GM21515 (cell line): ENCODE results near the gene IL20.
"Not testable (repeated sequence)": the region's sequence is repeated elsewhere in the genome, so short reads cannot be mapped to it uniquely, and the experiment has no call there.

Experiments
- ATAC-seq: cut with Tn5 transposase; IDR thresholded peaks from one replicate; pipeline ENCODE4 v1.9.1; 2021; ENCODE audit not compliant: unreplicated experiment

The IL20 gene

DNA sequence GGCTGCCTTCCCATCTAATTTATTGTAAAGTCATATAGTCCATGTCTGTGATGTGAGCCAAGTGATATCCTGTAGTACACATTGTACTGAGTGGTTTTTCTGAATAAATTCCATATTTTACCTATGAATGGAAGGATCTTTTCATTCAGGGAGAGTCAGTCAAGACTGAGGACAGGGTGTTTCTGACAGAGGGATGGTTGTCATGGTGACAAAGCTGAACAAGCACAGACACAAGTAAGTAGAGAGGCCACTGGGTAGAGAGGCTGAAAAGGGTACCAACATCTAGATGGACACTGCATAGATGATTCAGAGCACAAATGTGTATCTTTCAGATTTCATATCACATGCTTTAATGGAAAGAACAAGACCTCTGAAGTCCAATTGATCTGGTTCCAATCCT lies 22.6 kb upstream of the IL20 start:
- ATAC-seq = no peak

- ATAC-seq = no peak
These were observed 21.8 kb upstream of the IL20 start for GRCh38 chr1:206843626-206844025.

- no peak for ATAC-seq
These were observed 18.9 kb upstream of the IL20 start for GRCh38 chr1:206846487-206846886.

GRCh38 chr1:206847337-206847834 lies 18.0 kb upstream of the IL20 start:
- no peak for ATAC-seq

DNA sequence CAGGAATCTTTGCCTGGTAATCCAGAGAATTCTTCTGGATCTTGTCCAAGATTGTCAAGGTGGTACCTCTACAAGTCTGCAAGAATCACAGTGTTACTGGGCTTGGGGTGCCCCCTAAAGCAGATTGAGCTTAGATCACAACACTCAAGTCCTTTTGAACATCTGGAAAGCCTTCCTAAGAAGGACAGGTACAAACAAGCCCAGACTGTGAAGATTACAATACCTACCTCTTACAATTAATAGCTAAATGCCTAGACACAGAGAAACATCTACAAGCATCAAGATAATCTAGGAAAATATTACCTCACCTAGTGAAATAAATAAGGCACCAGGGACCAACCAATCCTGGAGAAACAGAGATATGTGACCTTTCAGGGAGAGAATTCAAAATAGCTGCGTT lies 17.5 kb upstream of the IL20 start:
- no peak for ATAC-seq

- ATAC-seq = no peak
These were observed 15.0 kb upstream of the IL20 start for GRCh38 chr1:206850401-206850800.

- ATAC-seq = no peak
These were observed 13.9 kb upstream of the IL20 start for GRCh38 chr1:206851341-206852010.

DNA sequence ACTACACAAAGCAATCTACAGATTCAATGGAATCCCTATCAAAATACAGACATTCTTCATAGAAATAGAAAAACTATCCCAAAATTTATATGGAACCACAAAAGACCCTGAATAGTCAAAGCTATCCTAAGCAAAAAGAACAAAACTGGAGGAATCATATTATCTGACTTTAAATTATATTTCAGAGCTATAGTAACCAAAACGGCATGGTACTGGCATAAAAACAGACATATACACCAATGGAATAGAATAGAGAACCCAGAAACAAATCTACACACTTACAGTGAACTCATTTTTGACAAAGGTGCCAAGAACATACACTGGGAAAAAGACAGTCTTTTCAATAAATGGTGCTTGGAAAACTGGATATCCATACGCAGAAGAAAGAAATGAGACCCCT lies 12.8 kb upstream of the IL20 start:
- ATAC-seq = not testable (repeated sequence)

DNA sequence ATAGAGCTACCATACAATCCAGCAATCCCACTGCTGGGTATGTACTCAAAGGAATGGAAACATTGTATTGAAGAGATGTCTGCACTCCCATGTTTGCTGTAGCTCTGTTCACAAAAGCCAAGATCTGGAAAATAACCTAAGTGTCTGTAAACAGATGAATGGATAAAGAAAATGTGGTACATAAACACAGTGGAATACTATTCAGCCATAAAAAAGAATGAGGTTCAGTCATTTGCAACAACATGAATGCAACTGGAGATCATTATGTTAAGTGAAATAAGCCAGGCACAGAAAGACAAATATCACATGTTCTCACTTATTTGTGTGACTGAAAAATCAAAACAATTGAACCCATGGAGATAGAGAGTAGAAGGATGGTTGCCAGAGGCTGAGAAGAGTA lies 11.7 kb upstream of the IL20 start:
- ATAC-seq = not testable (repeated sequence)

DNA sequence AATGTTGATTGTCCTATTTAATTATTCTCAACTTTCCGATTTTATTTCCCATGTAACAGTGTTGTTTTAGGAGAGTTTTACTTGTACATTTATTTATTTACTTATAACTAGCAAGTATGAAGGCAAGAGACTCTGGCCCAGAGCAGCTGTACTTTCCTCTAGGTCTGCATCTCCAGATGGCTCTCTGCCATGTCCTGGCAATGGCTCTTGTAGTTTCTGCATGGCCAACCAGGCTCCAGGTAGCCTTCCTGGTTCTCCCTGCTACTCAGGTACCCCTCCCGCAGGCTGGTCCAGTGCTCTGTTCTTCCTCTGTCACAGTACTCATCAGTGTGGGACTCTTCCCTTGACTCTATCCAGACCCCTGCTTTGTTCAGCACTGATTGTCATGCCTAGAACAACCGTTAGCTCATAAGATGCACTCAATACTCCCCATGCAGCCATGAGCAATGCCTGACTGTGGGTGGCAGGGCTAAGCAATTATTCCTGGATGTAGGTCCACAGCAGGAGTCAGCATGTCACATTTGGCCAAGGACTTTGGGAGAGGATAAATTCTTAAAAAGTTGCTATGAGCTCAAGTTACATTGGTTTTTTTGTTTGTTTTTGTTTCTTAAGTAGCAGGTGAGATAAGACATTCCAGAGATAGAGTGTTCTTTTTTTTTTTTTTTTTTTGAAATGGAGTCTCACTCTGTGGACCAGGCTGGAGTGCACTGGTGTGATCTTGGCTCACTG lies 10.9 kb upstream of the IL20 start:
- ATAC-seq = no peak

DNA sequence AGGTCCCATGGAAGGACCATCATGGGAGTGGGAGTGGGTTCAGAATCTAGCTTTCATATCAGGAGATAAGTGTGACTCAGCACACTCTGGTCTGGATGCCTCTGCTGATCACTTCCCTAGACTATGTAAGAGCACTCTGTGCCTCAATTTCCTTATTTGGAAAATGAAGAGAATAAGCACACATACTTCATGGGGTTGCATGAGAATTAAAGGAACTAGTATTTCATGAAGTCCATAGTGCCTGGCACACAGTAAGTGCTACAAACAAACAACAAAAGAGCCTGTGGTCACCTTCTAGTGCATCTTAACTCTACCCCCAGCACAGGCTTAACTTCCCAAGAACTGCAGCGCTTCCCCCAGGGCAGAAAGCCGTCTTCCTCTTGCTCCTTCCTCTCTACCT lies 9.6 kb upstream of the IL20 start:
- no peak for ATAC-seq

DNA sequence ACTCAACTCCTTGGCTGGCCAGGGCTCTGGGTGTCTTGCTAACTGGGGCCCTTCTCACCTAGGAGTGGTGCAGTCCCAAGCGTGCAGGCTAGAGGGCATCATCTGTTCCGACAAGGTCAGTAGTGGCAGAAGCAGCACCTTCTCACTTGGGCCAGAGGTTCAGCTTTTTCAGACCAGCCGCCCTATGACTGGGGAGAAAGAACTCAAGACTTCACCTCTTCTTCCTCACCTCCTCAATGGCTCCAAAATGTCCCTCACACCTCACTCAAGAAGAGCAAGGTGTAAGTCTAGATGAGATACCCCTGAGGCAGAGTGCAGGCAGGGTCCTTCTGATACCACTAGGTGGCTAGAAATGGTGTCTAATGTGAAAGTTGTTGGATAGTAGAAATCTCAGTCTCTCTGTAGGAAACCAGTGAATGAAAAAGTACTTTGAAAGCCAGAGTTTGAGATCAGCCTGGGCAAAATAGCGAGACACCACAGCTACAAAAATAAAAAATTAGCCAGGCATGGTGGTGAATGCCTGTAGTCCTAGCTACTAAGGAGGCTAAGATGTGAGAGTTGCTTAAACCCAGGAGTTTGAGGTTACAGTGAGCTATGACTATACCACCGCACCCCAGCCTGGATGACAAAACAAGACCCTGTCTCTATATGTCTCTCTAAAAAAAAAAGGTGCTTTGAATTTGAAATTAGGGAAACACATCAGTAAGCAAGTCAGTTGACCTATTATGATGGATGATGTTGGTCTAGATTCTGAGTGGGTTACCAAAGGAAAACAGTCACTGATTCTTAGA lies 8.6 kb upstream of the IL20 start:
- no peak for ATAC-seq

GRCh38 chr1:206859082-206859521 lies 6.3 kb upstream of the IL20 start:
- no peak for ATAC-seq

- ATAC-seq = no peak
These were observed 5.3 kb upstream of the IL20 start for GRCh38 chr1:206860165-206860564.

DNA sequence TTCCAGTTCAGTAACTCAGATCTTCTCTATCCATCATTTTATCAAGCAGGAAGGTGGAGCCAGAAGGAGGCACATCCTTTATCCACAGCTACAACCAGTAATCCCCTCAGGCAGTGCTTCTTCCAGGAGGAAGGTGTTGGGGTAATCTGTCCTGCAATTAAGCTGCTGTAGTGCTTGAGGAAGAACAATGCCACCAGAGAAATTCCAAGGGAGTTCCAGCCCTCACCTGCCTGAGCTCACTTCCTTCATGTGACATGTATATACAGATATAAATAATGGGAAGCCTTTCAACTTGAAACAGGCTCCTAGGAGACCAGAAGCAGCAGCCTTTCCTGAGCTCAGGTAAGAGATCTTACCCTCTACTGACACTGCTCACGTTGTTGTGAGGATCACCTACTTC lies 2.2 kb upstream of the IL20 start:
- no peak for ATAC-seq

GRCh38 chr1:206866062-206866461 lies 639 bp downstream of the IL20 start:
- no peak for ATAC-seq

- ATAC-seq = no peak
These were observed 1.8 kb downstream of the IL20 start for GRCh38 chr1:206867239-206867638.

DNA sequence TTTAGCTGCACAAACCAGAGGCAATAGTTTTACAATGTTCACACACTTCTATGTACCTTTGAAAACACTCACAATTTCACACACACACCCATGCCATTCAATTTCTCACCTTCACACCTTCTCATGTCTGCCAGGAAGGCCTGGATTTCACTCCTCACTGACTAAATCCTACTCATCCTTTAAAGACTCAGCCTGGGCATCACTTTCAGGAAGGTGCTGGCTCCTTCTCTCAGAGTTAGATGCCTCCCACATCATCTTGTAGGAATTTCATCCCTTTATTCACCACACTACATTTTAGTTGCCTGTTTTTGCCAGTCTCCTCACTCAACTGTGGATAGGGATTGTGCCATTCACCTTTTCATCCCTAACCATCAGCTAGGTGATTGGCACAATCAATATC lies 2.3 kb downstream of the IL20 start:
- ATAC-seq = no peak

GRCh38 chr1:206868264-206868663 lies 2.8 kb downstream of the IL20 start:
- no peak for ATAC-seq

- ATAC-seq = no peak
These were observed 6.7 kb downstream of the IL20 start for GRCh38 chr1:206872139-206872538.

DNA sequence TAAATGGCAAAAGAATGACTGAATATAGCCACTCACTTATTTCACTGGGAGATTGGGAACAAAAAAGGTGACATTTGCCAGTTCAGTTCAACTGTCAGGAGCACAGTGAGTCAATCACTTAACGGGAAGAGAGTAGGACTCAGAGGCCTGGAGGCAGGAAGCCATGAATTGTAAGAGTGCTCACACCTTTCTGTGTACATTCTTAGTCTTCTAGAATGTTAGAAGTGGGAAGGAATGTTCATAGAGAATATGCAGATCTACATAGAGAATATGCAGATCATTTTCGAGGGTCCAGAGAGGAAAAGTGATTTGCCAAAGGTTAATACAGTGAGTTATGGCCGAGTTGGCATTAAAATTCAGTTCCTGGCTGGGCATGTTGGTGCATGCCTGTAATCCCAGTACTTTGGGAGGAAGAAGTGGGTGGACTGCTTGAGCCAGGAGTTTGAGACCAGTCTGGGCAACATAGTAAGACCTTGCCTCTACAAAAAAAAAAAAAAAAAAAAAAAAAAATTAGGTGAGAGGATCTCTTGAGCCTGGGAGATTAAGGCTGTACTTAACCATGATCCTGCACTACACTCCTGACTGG lies 8.3 kb downstream of the IL20 start:
- no peak for ATAC-seq
